Ishikawa (cell line): ENCODE results near the gene EIF1AD.

Source experiments
- CEBPB ChIP-seq: IDR thresholded peaks from 2 replicates; pipeline ENCODE4 v1.6.1; 2012
- CREB1 ChIP-seq: IDR thresholded peaks from 2 replicates; pipeline ENCODE4 v1.6.1; 2012; ENCODE audit warnings: low read depth
- REST ChIP-seq: IDR thresholded peaks from 2 replicates; pipeline ENCODE4 v1.6.1; 2012; ENCODE audit warnings: low read depth, mild to moderate bottlenecking
- TAF1 ChIP-seq: IDR thresholded peaks from 2 replicates; pipeline ENCODE4 v1.6.1; 2012; ENCODE audit warnings: low read depth, mild to moderate bottlenecking

- TF ChIP-seq CEBPB (no peak), CREB1 (no peak), TAF1 (no peak), REST (no peak)
Measured at GRCh38 chr11:65978391-65979238, 23.3 kb downstream of the EIF1AD start.
